GM23338 (cell line): ENCODE measurements around the gene GPATCH11. TPM values are rescaled to one million over a fixed set of nuclear protein-coding genes. Genes with fewer than 3 reads are reported as not detected.

Experiments used
- ATAC-seq: fragments of 200-7000 bp; cut with Tn5 transposase; 3 replicates; pipeline ENCODE4 v1.9.1; 2020
- DNase-seq: peaks from one replicate; pipeline ENCODE4 v3.0.0-alpha.2; 2015; ENCODE audit warnings: low spot score
- H2AFZ ChIP-seq: fragments of 200-600 bp; sonication (generic); 2 replicates; pipeline ENCODE4 v1.8.0; 2016; ENCODE audit warnings: antibody characterized with exemption, mild to moderate bottlenecking, moderate library complexity
- H3F3A ChIP-seq: fragments of 200-600 bp; sonication (generic); replicated peaks from 2 replicates; pipeline ENCODE4 v1.8.0; 2017; ENCODE audit warnings: antibody characterized with exemption, mixed run types, low read depth
- H3K27ac ChIP-seq: fragments of 200-600 bp; sonication (generic); 2 replicates; pipeline ENCODE4 v1.6.1; 2016; ENCODE audit warnings: low read depth
- H3K27me3 ChIP-seq: fragments of 200-600 bp; sonication (generic); 2 replicates; pipeline ENCODE4 v1.8.0; 2016; ENCODE audit warnings: mild to moderate bottlenecking, mixed run types, moderate library complexity; ENCODE audit not compliant: insufficient read depth
- H3K36me3 ChIP-seq: fragments of 200-600 bp; sonication (generic); 2 replicates; pipeline ENCODE4 v1.8.0; 2016; ENCODE audit warnings: mild to moderate bottlenecking; ENCODE audit not compliant: insufficient read depth
- H3K4me1 ChIP-seq: fragments of 200-600 bp; sonication (generic); 2 replicates; pipeline ENCODE4 v1.8.0; 2016; ENCODE audit warnings: mild to moderate bottlenecking, moderate library complexity; ENCODE audit not compliant: insufficient read depth
- H3K4me2 ChIP-seq: fragments of 200-600 bp; sonication (generic); 2 replicates; pipeline ENCODE4 v1.7.1; 2017; ENCODE audit warnings: mixed run types
- H3K4me3 ChIP-seq: fragments of 200-600 bp; sonication (generic); 2 replicates; pipeline ENCODE4 v1.6.1; 2016; ENCODE audit warnings: mixed run types
- H3K79me2 ChIP-seq: fragments of 200-600 bp; sonication (generic); replicated peaks from 2 replicates; pipeline ENCODE4 v1.8.0; 2017; ENCODE audit warnings: mild to moderate bottlenecking; ENCODE audit not compliant: insufficient read depth
- H3K9me2 ChIP-seq: fragments of 200-600 bp; sonication (generic); 2 replicates; pipeline ENCODE4 v1.8.0; 2017; ENCODE audit not compliant: insufficient read depth
- H4K20me1 ChIP-seq: fragments of 200-600 bp; sonication (generic); replicated peaks from 2 replicates; pipeline ENCODE4 v1.8.0; 2017; ENCODE audit warnings: mild to moderate bottlenecking; ENCODE audit not compliant: insufficient read depth
- H3K27ac Mint-ChIP-seq: 2 replicates; pipeline ENCODE4 v1.8.0; 2020; ENCODE audit warnings: inconsistent platforms, mild to moderate bottlenecking, moderate library complexity, mixed read lengths
- H3K27me3 Mint-ChIP-seq: 3 replicates; pipeline ENCODE4 v1.8.0; 2022; ENCODE audit warnings: low read depth, mild to moderate bottlenecking, moderate library complexity, mixed read lengths, inconsistent platforms; ENCODE audit not compliant: insufficient read depth, poor library complexity
- H3K36me3 Mint-ChIP-seq: 3 replicates; pipeline ENCODE4 v1.8.0; 2021; ENCODE audit warnings: low read depth, mild to moderate bottlenecking, inconsistent platforms, moderate library complexity, mixed read lengths
- H3K4me1 Mint-ChIP-seq: 3 replicates; pipeline ENCODE4 v1.8.0; 2020; ENCODE audit warnings: mild to moderate bottlenecking, inconsistent platforms, mixed read lengths
- H3K4me3 Mint-ChIP-seq: 3 replicates; pipeline ENCODE4 v1.8.0; 2021; ENCODE audit warnings: moderate library complexity, mild to moderate bottlenecking, inconsistent platforms, mixed read lengths
- H3K9me3 Mint-ChIP-seq: 3 replicates; pipeline ENCODE4 v1.8.0; 2020; ENCODE audit warnings: moderate library complexity, mild to moderate bottlenecking, inconsistent platforms, mixed read lengths
- CREB1 ChIP-seq: fragments of 250-450 bp; sonication (Bioruptor Pico); IDR thresholded peaks from 2 replicates; pipeline ENCODE4 v1.5.0; 2020; ENCODE audit warnings: low read depth, mild to moderate bottlenecking, moderate library complexity
- ETS1 ChIP-seq: IDR thresholded peaks from 2 replicates; pipeline ENCODE4 v1.6.1; 2016; ENCODE audit warnings: antibody characterized with exemption
- EZH2 ChIP-seq: fragments of 200-600 bp; sonication (generic); IDR thresholded peaks from one replicate; pipeline ENCODE4 v1.8.0; 2017; ENCODE audit warnings: antibody characterized with exemption, mild to moderate bottlenecking, low read depth; ENCODE audit not compliant: unreplicated experiment
- EZH2phosphoT487 ChIP-seq: fragments of 200-600 bp; sonication (generic); IDR thresholded peaks from one replicate; pipeline ENCODE4 v1.8.1; 2018; ENCODE audit warnings: antibody characterized with exemption; ENCODE audit not compliant: unreplicated experiment
- JUNB ChIP-seq: IDR thresholded peaks from one replicate; pipeline ENCODE4 v1.6.1; 2016; ENCODE audit warnings: antibody characterized with exemption; ENCODE audit not compliant: unreplicated experiment
- NANOG ChIP-seq: IDR thresholded peaks from 2 replicates; pipeline ENCODE4 v1.6.1; 2016; ENCODE audit warnings: antibody characterized with exemption, borderline replicate concordance
- POLR2AphosphoS5 ChIP-seq: IDR thresholded peaks from 2 replicates; pipeline ENCODE4 v1.6.1; 2016; ENCODE audit warnings: antibody characterized with exemption, low read depth
- REST ChIP-seq: IDR thresholded peaks from one replicate; pipeline ENCODE4 v1.6.1; 2018; ENCODE audit warnings: antibody characterized with exemption; ENCODE audit not compliant: unreplicated experiment
- STAT1 ChIP-seq: IDR thresholded peaks from one replicate; pipeline ENCODE4 v1.6.1; 2016; ENCODE audit warnings: antibody characterized with exemption; ENCODE audit not compliant: unreplicated experiment
- ZNF114 ChIP-seq: fragments of 250-450 bp; sonication (Bioruptor Pico); IDR thresholded peaks from 2 replicates; pipeline ENCODE4 v1.5.0; 2020; ENCODE audit warnings: mild to moderate bottlenecking, moderate library complexity
- polyA plus RNA-seq: library from polyadenylated mRNA; unstranded; fragments of >200 nt; fragmentation: Nextera tagmentation; extraction: Ambion mirVana; gene quantifications from 2 replicates; pipeline ENCODE4 v1.2.1, GENCODE V29; 2016
- total RNA-seq: library from RNA; depleted of rRNA; stranded (reverse); fragments of >200 nt; shearing (Covaris generic); gene quantifications from 2 replicates; pipeline ENCODE4 v1.2.3, GENCODE V29; 2014

GPATCH11 gene
- total and polyA plus RNA-seq, 2 experiments from 2014 or later, result 3.5 to 8.0 TPM

GRCh38 chr2:37059841-37060240 is 24.5 kb upstream of the GPATCH11 start (continued):
- TF ChIP-seq NANOG, result no peak
- no peak for TF ChIP-seq EZH2
- TF ChIP-seq STAT1, result no peak
- no peak for TF ChIP-seq ZNF114
- TF ChIP-seq ETS1, result no peak
- TF ChIP-seq CREB1 (CRISPR knock-in tag), result no peak

GRCh38 chr2:37060446-37060845 is 23.9 kb upstream of the GPATCH11 start:
- H4K20me1 ChIP-seq, result no peaks in the 10 kb centered on the region
- no peak overlapping the region for H2AFZ ChIP-seq
- H3K4me3 ChIP-seq, result no peak overlapping the region
- H3K9me3 Mint-ChIP-seq, result no peaks in the 10 kb centered on the region
- no peaks in the 10 kb centered on the region for H3K27me3 ChIP-seq
- no peak overlapping the region for H3K4me2 ChIP-seq
- H3K9me2 ChIP-seq, result no peaks in the 10 kb centered on the region
- H3K27ac Mint-ChIP-seq, result no peak overlapping the region
- H3K4me1 Mint-ChIP-seq, result no peaks in the 10 kb centered on the region
- ATAC-seq, result no peak
- H3K36me3 Mint-ChIP-seq, result peaks cover 3% of the 10 kb centered on the region; the same call in 2 of the 3 replicates
- no peak overlapping the region for H3K4me3 Mint-ChIP-seq
- no peaks in the 10 kb centered on the region for H3K79me2 ChIP-seq
- no peaks in the 10 kb centered on the region for H3F3A ChIP-seq
- TF ChIP-seq STAT1 (no peak), NANOG (no peak), JUNB (no peak)
- no peaks in the 10 kb centered on the region for H3K4me1 ChIP-seq
- no peak overlapping the region for H3K27ac ChIP-seq
- H3K36me3 ChIP-seq, result peaks cover 5% of the 10 kb centered on the region; the same call in 1 of the 2 replicates
- DNase-seq, result no peak
- H3K27me3 Mint-ChIP-seq, result no peaks in the 10 kb centered on the region

GRCh38 chr2:37061013-37061711 is 23.2 kb upstream of the GPATCH11 start:
- ATAC-seq, result no peak
- no peaks in the 10 kb centered on the region for H4K20me1 ChIP-seq
- no peak overlapping the region for H2AFZ ChIP-seq
- H3K9me2 ChIP-seq, result no peaks in the 10 kb centered on the region
- Mint-ChIP-seq H3K9me3 (no peaks in the 10 kb centered on the region), H3K4me1 (no peaks in the 10 kb centered on the region), H3K4me3 (no peak overlapping the region), H3K27ac (no peak overlapping the region), H3K27me3 (no peaks in the 10 kb centered on the region), H3K36me3 (peaks cover 3% of the 10 kb centered on the region; the same call in 2 of the 3 replicates)
- no peaks in the 10 kb centered on the region for H3K79me2 ChIP-seq
- peaks cover 5% of the 10 kb centered on the region; the same call in 1 of the 2 replicates for H3K36me3 ChIP-seq
- no peaks in the 10 kb centered on the region for H3F3A ChIP-seq
- no peaks in the 10 kb centered on the region for H3K4me1 ChIP-seq
- H3K27me3 ChIP-seq, result no peaks in the 10 kb centered on the region
- no peak overlapping the region for H3K4me3 ChIP-seq
- no peak overlapping the region for H3K27ac ChIP-seq
- no peak overlapping the region for H3K4me2 ChIP-seq
- DNase-seq, result no peak
- TF ChIP-seq JUNB, result no peak
- TF ChIP-seq ETS1, result no peak
- TF ChIP-seq NANOG, result no peak
- no peak for TF ChIP-seq EZH2phosphoT487
- no peak for TF ChIP-seq CREB1 (CRISPR knock-in tag)
- no peak for TF ChIP-seq EZH2
- TF ChIP-seq ZNF114, result no peak
- TF ChIP-seq POLR2AphosphoS5, result no peak
- no peak for TF ChIP-seq STAT1
- no peak for TF ChIP-seq REST
